ENCODE results near the gene TRMT5.

GRCh38 chr14:60980811-60981632, at the start of gene TRMT5, which contains the start of gene SLC38A6:
- no peak for TF ChIP-seq CTCF (IDR thresholded peaks at IDR 0.05 in 2 of 3, conservative IDR thresholded peaks at IDR 0.05 in 1 of 3; ENCODE audit: borderline replicate concordance in 1 of 3, insufficient read depth in 1 of 3, low read depth in 2 of 3, low read length in 2 of 3)
- TF ChIP-seq POLR2A (IDR thresholded peaks at IDR 0.05; ENCODE audit: borderline replicate concordance, extremely low read depth, insufficient read depth, insufficient read length), result peak; percentile 74
- TF ChIP-seq JUND (IDR thresholded peaks at IDR 0.05), result no peak
- peak; percentile 88 for TF ChIP-seq POLR2AphosphoS5 (IDR thresholded peaks at IDR 0.05; ENCODE audit: low read depth, low read length)
- TF ChIP-seq TCF7L2 (IDR thresholded peaks at IDR 0.05; ENCODE audit: borderline replicate concordance, extremely low read depth, insufficient read depth, insufficient read length), result peak; percentile 45
- TF ChIP-seq EZH2 (IDR thresholded peaks at IDR 0.05), result no peak
- TF ChIP-seq REST (IDR thresholded peaks at IDR 0.05; ENCODE audit: low read depth), result no peak
- peak; percentile 32; the same call in 1 of the 2 replicates for TF ChIP-seq RAD21 (IDR thresholded peaks at IDR 0.05; ENCODE audit: low read depth)
- no peak for TF ChIP-seq EZH2phosphoT487 (IDR thresholded peaks at IDR 0.05; ENCODE audit: borderline replicate concordance)
- peak; percentile 93 for TF ChIP-seq SIN3A (IDR thresholded peaks at IDR 0.05; ENCODE audit: low read depth)
- peak; percentile 90 for TF ChIP-seq SP1 (IDR thresholded peaks at IDR 0.05; ENCODE audit: low read depth)
